K562 (cell line): Measurements from ENCODE around the gene DDX20. TPM values are rescaled to one million over a fixed set of nuclear protein-coding genes. Genes with fewer than 3 reads are reported as not detected.
A peak's percentile ranks its signal among the peaks of the same experiment; 100 is the strongest.

ENCODE experiments used
- AFF4 ChIP-seq: sonication (generic); formaldehyde crosslinking; IDR thresholded peaks from 2 replicates; pipeline ENCODE4 v1.8.0; 2023; ENCODE audit warnings: mild to moderate bottlenecking, missing genetic modification reagents
- CHD7 ChIP-seq: fragments of 200-600 bp; sonication (generic); IDR thresholded peaks from one replicate; pipeline ENCODE4 v1.6.1; 2012; ENCODE audit warnings: mild to moderate bottlenecking, low read depth, low read length, inconsistent platforms
- DLX4 ChIP-seq: fragments of 250-450 bp; sonication (Bioruptor Pico); IDR thresholded peaks from 2 replicates; pipeline ENCODE4 v1.6.1; 2021; ENCODE audit warnings: mild to moderate bottlenecking
- HNRNPH1 ChIP-seq: fragments of 200-400 bp; formaldehyde crosslinking; optimal IDR thresholded peaks from 2 replicates; pipeline ENCODE3; 2017; ENCODE audit warnings: low read depth, mild to moderate bottlenecking, low read length, moderate library complexity
- RAD21 ChIP-seq, 2 experiments: fragments of 250-450 bp in 1 of 2; fragments of 450-650 bp in 1 of 2; sonication (Bioruptor Pico) in 1 of 2; formaldehyde crosslinking in 1 of 2; IDR thresholded peaks in 1 of 2; conservative IDR thresholded peaks in 1 of 2; 2 replicates each; pipeline versions ENCODE4 v1.4.0 to v1.8.0; 2020 to 2022; ENCODE audit warnings: mild to moderate bottlenecking in 2 of 2, moderate library complexity in 1 of 2
- ZNF140 ChIP-seq: fragments of 250-450 bp; sonication (Bioruptor Pico); IDR thresholded peaks from 2 replicates; pipeline ENCODE4 v1.8.0; 2021; ENCODE audit warnings: moderate library complexity, mild to moderate bottlenecking, inconsistent platforms
- ZNF274 ChIP-seq: IDR thresholded peaks from 2 replicates; pipeline ENCODE4 v1.6.1; 2011; ENCODE audit warnings: low read depth, mild to moderate bottlenecking, low read length, moderate library complexity, borderline replicate concordance
- ZNF347 ChIP-seq: fragments of 450-650 bp; formaldehyde crosslinking; IDR thresholded peaks from 2 replicates; pipeline ENCODE4 v1.4.0; 2020; ENCODE audit warnings: low read depth, mild to moderate bottlenecking, moderate library complexity
- polyA plus RNA-seq, 8 experiments: library from polyadenylated mRNA; depleted of rRNA in 4 of 8; stranded (reverse) in 5 of 8; unstranded in 3 of 8; fragments of >200 nt; fragmentation: Nextera tagmentation in 2 of 8; fragmentation: Illumina TruSeq in 1 of 8; extraction: Ambion mirVana in 2 of 8; extraction: Trizol in 1 of 8; gene quantifications; 2 replicates each; pipeline versions ENCODE4 v1.2.1 to v1.2.3, GENCODE V29; 2011 to 2014; ENCODE audit warnings: inconsistent platforms in 1 of 8, missing spikeins in 1 of 8
- total RNA-seq, 7 experiments: library from RNA; depleted of rRNA in 6 of 7; stranded (reverse); fragments of >200 nt in 6 of 7; fragmentation: Illumina TruSeq in 2 of 7; extraction: Trizol in 2 of 7; gene quantifications; 2 replicates each; pipeline versions ENCODE4 v1.2.1 to v1.2.3, GENCODE V29; 2011 to 2021; ENCODE audit warnings: low replicate concordance in 1 of 7
- TF ChIP-seq, protein P1 (sequence below): fragments of 450-650 bp; conservative IDR thresholded peaks from 2 replicates; pipeline ENCODE4 v1.6.1; 2016; ENCODE audit warnings: missing genetic modification characterization, low read depth, mild to moderate bottlenecking, missing compliant biosample characterization, moderate library complexity

The DDX20 gene
- total and polyA plus RNA-seq, 9 of the 15 experiments (the other 6 are each of a cell fraction or from before 2014, with no cell fraction given) = 8.3 to 33.4 (median 24.5) TPM

- TF ChIP-seq, protein P1, sequence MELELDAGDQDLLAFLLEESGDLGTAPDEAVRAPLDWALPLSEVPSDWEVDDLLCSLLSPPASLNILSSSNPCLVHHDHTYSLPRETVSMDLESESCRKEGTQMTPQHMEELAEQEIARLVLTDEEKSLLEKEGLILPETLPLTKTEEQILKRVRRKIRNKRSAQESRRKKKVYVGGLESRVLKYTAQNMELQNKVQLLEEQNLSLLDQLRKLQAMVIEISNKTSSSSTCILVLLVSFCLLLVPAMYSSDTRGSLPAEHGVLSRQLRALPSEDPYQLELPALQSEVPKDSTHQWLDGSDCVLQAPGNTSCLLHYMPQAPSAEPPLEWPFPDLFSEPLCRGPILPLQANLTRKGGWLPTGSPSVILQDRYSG (tag) = no peak
- TF ChIP-seq RAD21 (CRISPR knock-in tag; conservative IDR thresholded peaks at IDR 0.05 in 1 of 2, IDR thresholded peaks at IDR 0.05 in 1 of 2) (peak; percentile 96 to 97), ZNF140 (no peak), ZNF347 (CRISPR knock-in tag) (no peak), DLX4 (CRISPR knock-in tag) (no peak), AFF4 (CRISPR knock-in tag) (peak; percentile 98), ZNF274 (no peak), CHD7 (no peak), HNRNPH1 (no peak)
Observed at GRCh38 chr1:111755331-111756123, at the start of gene DDX20 (continued).
